NCI-H2171 (cell line): ENCODE measurements around the gene EDN2.
A peak's percentile ranks its signal among the peaks of the same experiment; 100 is the strongest.

ENCODE experiments used
- DNase-seq: peaks from one replicate; lab custom pipeline; 2025; lab: John Stamatoyannopoulos, UW

EDN2 gene

GRCh38 chr1:41437011-41437355 lies 47.5 kb downstream of the EDN2 start:
- no peak for DNase-seq

GRCh38 chr1:41436281-41437010 lies 48.0 kb downstream of the EDN2 start:
- no peak for DNase-seq

GRCh38 chr1:41435570-41436178 lies 48.8 kb downstream of the EDN2 start:
- DNase-seq: no peak

GRCh38 chr1:41434748-41435449 lies 49.6 kb downstream of the EDN2 start:
- DNase-seq: no peak

- DNase-seq: no peak
Observed at GRCh38 chr1:41434306-41434705, 50.2 kb downstream of the EDN2 start.

- DNase-seq: no peak
Observed at GRCh38 chr1:41433501-41433900, 51.0 kb downstream of the EDN2 start.

- DNase-seq: peak; percentile 23
Observed at GRCh38 chr1:41432481-41433280, 51.8 kb downstream of the EDN2 start.

GRCh38 chr1:41431490-41432350 lies 52.8 kb downstream of the EDN2 start:
- DNase-seq: no peak

GRCh38 chr1:41430582-41430981 lies 53.9 kb downstream of the EDN2 start:
- DNase-seq: no peak

GRCh38 chr1:41430069-41430468 lies 54.4 kb downstream of the EDN2 start:
- no peak for DNase-seq

GRCh38 chr1:41429641-41430035 lies 54.8 kb downstream of the EDN2 start:
- no peak for DNase-seq
